Liver (tissue), 9 donors: ENCODE results near the gene ODF2. TPM values are rescaled to one million over a fixed set of nuclear protein-coding genes. Genes with fewer than 3 reads are reported as not detected.

Experiments used
- DNase-seq: peaks from one replicate; pipeline ENCODE4 v3.0.0-alpha.2; 2017; ENCODE audit warnings: low spot score
- H3K27ac ChIP-seq, 2 donors: one replicate each; pipeline ENCODE4 v1.7.0; 2013; ENCODE audit warnings: inconsistent platforms in 2 of 2, low read length in 2 of 2, control low read depth in 1 of 2, low read depth in 1 of 2, mild to moderate bottlenecking in 1 of 2
- H3K27me3 ChIP-seq, 4 donors: one replicate each; pipeline versions ENCODE4 v1.6.1 to v1.7.0; 2013; ENCODE audit warnings: low read length in 3 of 4, inconsistent platforms in 1 of 4, mild to moderate bottlenecking in 1 of 4, moderate library complexity in 1 of 4; ENCODE audit not compliant: control insufficient read depth in 4 of 4, insufficient read depth in 4 of 4
- H3K36me3 ChIP-seq, 4 donors: one replicate each; pipeline versions ENCODE4 v1.6.1 to v1.7.0; 2013; ENCODE audit warnings: low read length in 3 of 4, mild to moderate bottlenecking in 3 of 4, low read depth in 1 of 4, moderate library complexity in 1 of 4; ENCODE audit not compliant: control insufficient read depth in 4 of 4, insufficient read depth in 3 of 4
- H3K4me1 ChIP-seq, 4 donors: one replicate each; pipeline versions ENCODE4 v1.6.1 to v1.7.0; 2013; ENCODE audit warnings: low read length in 3 of 4, mild to moderate bottlenecking in 3 of 4, moderate library complexity in 1 of 4; ENCODE audit not compliant: control insufficient read depth in 4 of 4, insufficient read depth in 4 of 4
- H3K4me3 ChIP-seq, 3 donors: one replicate each; pipeline versions ENCODE4 v1.6.1 to v1.7.0; 2013; ENCODE audit warnings: low read length in 3 of 3, control low read depth in 1 of 3, low read depth in 1 of 3, mild to moderate bottlenecking in 1 of 3
- H3K9ac ChIP-seq, 2 donors: one replicate each; pipeline ENCODE4 v1.7.0; 2013; ENCODE audit warnings: low read length in 2 of 2, mild to moderate bottlenecking in 2 of 2, moderate library complexity in 2 of 2, control low read depth in 1 of 2, low read depth in 1 of 2
- H3K9me3 ChIP-seq, 4 donors: one replicate each; pipeline versions ENCODE4 v1.6.1 to v1.7.0; 2013; ENCODE audit warnings: low read length in 3 of 4; ENCODE audit not compliant: control insufficient read depth in 4 of 4
- ATF3 ChIP-seq: IDR thresholded peaks from 2 replicates; pipeline ENCODE4 v1.6.1; 2016; ENCODE audit warnings: antibody characterized with exemption
- CTCF ChIP-seq: fragments of 150-350 bp; IDR thresholded peaks from 2 replicates; pipeline ENCODE4 v1.5.1; 2017; ENCODE audit warnings: improper control_type of control experiment, low read depth, low read length; ENCODE audit not compliant: missing input control
- EGR1 ChIP-seq, 2 donors: IDR thresholded peaks; 2 replicates each; pipeline ENCODE4 v1.6.1; 2016 to 2018; ENCODE audit warnings: antibody characterized with exemption in 2 of 2, low read depth in 2 of 2
- FOXA1 ChIP-seq: IDR thresholded peaks from 2 replicates; pipeline ENCODE4 v1.6.1; 2016; ENCODE audit warnings: antibody characterized with exemption
- HNF4A ChIP-seq, 2 donors: conservative IDR thresholded peaks; 2 replicates each; pipeline ENCODE4 v1.6.1; 2016; ENCODE audit warnings: antibody characterized with exemption in 2 of 2, mild to moderate bottlenecking in 2 of 2
- HNF4G ChIP-seq: IDR thresholded peaks from 2 replicates; pipeline ENCODE4 v1.6.1; 2016; ENCODE audit warnings: antibody characterized with exemption
- JUND ChIP-seq, 2 donors: IDR thresholded peaks; 2 replicates each; pipeline ENCODE4 v1.6.1; 2016; ENCODE audit warnings: antibody characterized with exemption in 2 of 2
- MAX ChIP-seq: IDR thresholded peaks from 2 replicates; pipeline ENCODE4 v1.6.1; 2016; ENCODE audit warnings: antibody characterized with exemption
- NR2F2 ChIP-seq: IDR thresholded peaks from 2 replicates; pipeline ENCODE4 v1.6.1; 2016; ENCODE audit warnings: antibody characterized with exemption
- REST ChIP-seq: IDR thresholded peaks from 2 replicates; pipeline ENCODE4 v1.6.1; 2016; ENCODE audit warnings: antibody characterized with exemption, mild to moderate bottlenecking
- RXRA ChIP-seq, 2 donors: IDR thresholded peaks; 2 replicates each; pipeline ENCODE4 v1.6.1; 2017 to 2018; ENCODE audit warnings: antibody characterized with exemption in 2 of 2, mild to moderate bottlenecking in 1 of 2
- SP1 ChIP-seq: IDR thresholded peaks from 2 replicates; pipeline ENCODE4 v1.6.1; 2018; ENCODE audit warnings: antibody characterized with exemption, mild to moderate bottlenecking
- TAF1 ChIP-seq: conservative IDR thresholded peaks from 2 replicates; pipeline ENCODE4 v1.6.1; 2016; ENCODE audit warnings: antibody characterized with exemption, mild to moderate bottlenecking
- YY1 ChIP-seq: IDR thresholded peaks from 2 replicates; pipeline ENCODE4 v1.6.1; 2016; ENCODE audit warnings: antibody characterized with exemption, mild to moderate bottlenecking
- ZBTB33 ChIP-seq: IDR thresholded peaks from 2 replicates; pipeline ENCODE4 v1.6.1; 2016; ENCODE audit warnings: antibody characterized with exemption
- WGBS: extraction: QIAGEN DNeasy Blood & Tissue Kit; methylation state at CpG from one replicate; pipeline ENCODE4 v1.1.7; 2013; 5-methylcytosine and 5-hydroxymethylcytosine counted together
- polyA plus RNA-seq, 2 donors: library from polyadenylated mRNA; stranded (reverse) in 1 of 2; unstranded in 1 of 2; fragments of 200-250 nt in 1 of 2; fragments of >200 nt in 1 of 2; fragmentation: Nextera tagmentation in 1 of 2; extraction: Ambion mirVana in 1 of 2; gene quantifications; one replicate each; pipeline versions ENCODE4 v1.2.1 to v1.2.3, GENCODE V29; 2013 to 2015
- total RNA-seq, 2 donors: library from RNA; depleted of rRNA; stranded (reverse); fragments of >200 nt; gene quantifications; one replicate each; pipeline ENCODE4 v1.2.3, GENCODE V29; 2014
- donor health status: healthy.
- donor health status: healthy.
- donor health status: healthy.
- donor health status: healthy.
- donor health status: healthy.

Gene ODF2
- total and polyA plus RNA-seq, 4 donors: 5.7 to 21.8 (median 16.7) TPM

- Histone ChIP-seq H3K27me3 (peaks cover 0 to 6% (median under 1%) of the 10 kb centered on the region in 4 donors), H3K9me3 (no peaks in the 10 kb centered on the region), H3K27ac (no peak overlapping the region), H3K9ac (no peak overlapping the region), H3K4me3 (no peak overlapping the region), H3K36me3 (no peaks in the 10 kb centered on the region), H3K4me1 (no peaks in the 10 kb centered on the region)
- TF ChIP-seq NR2F2 (no peak), CTCF (no peak), FOXA1 (no peak), REST (no peak), MAX (no peak), ZBTB33 (no peak), ATF3 (no peak), TAF1 (no peak), JUND (IDR thresholded peaks at IDR 0.05) (no peak), EGR1 (IDR thresholded peaks at IDR 0.05; ENCODE audit: low read depth in 2 of 2) (no peak), HNF4A (conservative IDR thresholded peaks at IDR 0.05) (no peak), YY1 (no peak), SP1 (no peak)
- WGBS: 80% methylated on average over 9 of the region's 9 CpGs
- DNase-seq: no peak
Observed at GRCh38 chr9:128406848-128407391, 48.9 kb upstream of the ODF2 start.

- peaks cover 0 to 6% (median 1%) of the 10 kb centered on the region in 4 donors for H3K27me3 ChIP-seq
- 28% methylated on average over 26 of the region's 26 CpGs for WGBS
- no peaks in the 10 kb centered on the region for H3K9me3 ChIP-seq
- H3K27ac ChIP-seq: no peak overlapping the region
- H3K9ac ChIP-seq: no peak overlapping the region
- no peak overlapping the region for H3K4me3 ChIP-seq
- DNase-seq: no peak
- H3K36me3 ChIP-seq: no peaks in the 10 kb centered on the region
- H3K4me1 ChIP-seq: no peaks in the 10 kb centered on the region
- TF ChIP-seq ZBTB33: no peak
- TF ChIP-seq RXRA (IDR thresholded peaks at IDR 0.05): no peak
- no peak for TF ChIP-seq CTCF
- no peak for TF ChIP-seq REST
- no peak for TF ChIP-seq TAF1
- no peak for TF ChIP-seq HNF4G
Observed at GRCh38 chr9:128408963-128409431, 46.8 kb upstream of the ODF2 start.
